OCI-LY1 (cell line): ENCODE results near the gene PRRT2.
"Not testable (repeated sequence)": the region's sequence is repeated elsewhere in the genome, so short reads cannot be mapped to it uniquely, and the experiment has no call there.

ENCODE experiments used
- CTCF ChIP-seq: fragments of 200-600 bp; sonication (generic), shearing (Covaris generic); IDR thresholded peaks from 2 replicates; pipeline ENCODE4 v1.5.1; 2017; ENCODE audit warnings: mild to moderate bottlenecking, antibody characterized with exemption, low read length, moderate library complexity, mixed read lengths
- EZH2 ChIP-seq: fragments of 200-600 bp; sonication (generic), shearing (Covaris generic); IDR thresholded peaks from 2 replicates; pipeline ENCODE4 v1.8.0; 2017; ENCODE audit warnings: borderline replicate concordance, mixed run types, mild to moderate bottlenecking, antibody characterized with exemption, low read length, moderate library complexity, mixed read lengths

- not testable (repeated sequence) for TF ChIP-seq CTCF, EZH2
Measured at GRCh38 chr16:29833219-29833618, 21.2 kb downstream of the PRRT2 start.
